ENCODE measurements around the gene SOCS1. TPM values are rescaled to one million over a fixed set of nuclear protein-coding genes. Genes with fewer than 3 reads are reported as not detected.

Gene SOCS1
- total RNA-seq, 1 experiment from 2014 or later, result 12.5 TPM

- no peaks in the 10 kb centered on the region for H3K9me2 ChIP-seq (replicated peaks; ENCODE audit: low read length)
- no peak overlapping the region for H3K9ac ChIP-seq (ENCODE audit: low read length)
- no peaks in the 10 kb centered on the region for H3F3A ChIP-seq (ENCODE audit: low read length, unreplicated experiment)
- ChIA-PET CTCF (no interaction called here), POLR2A (ENCODE audit: unreplicated experiment) (no interaction called here)
- H3K27ac ChIP-seq (ENCODE audit: low read length), result no peak overlapping the region
- intact Hi-C loops (cut with micrococcal nuclease), result no loop called here
- DNase-seq (no peak), ATAC-seq (no peak)
- no TSS peak for BruUV-seq (replicated peaks)
- H2AFZ ChIP-seq (ENCODE audit: low read length), result peak overlapping the region; percentile 55
- H3K36me3 ChIP-seq (ENCODE audit: low read depth, low read length), result no peaks in the 10 kb centered on the region
- no peaks in the 10 kb centered on the region for H3K9me3 ChIP-seq (ENCODE audit: low read length)
- H3K4me2 ChIP-seq (ENCODE audit: low read length), result peak overlapping the region; percentile 65; the same call in 1 of the 2 replicates
- no peaks in the 10 kb centered on the region for H4K20me1 ChIP-seq (ENCODE audit: low read length)
- no peaks in the 10 kb centered on the region for H3K27me3 ChIP-seq (ENCODE audit: low read length)
- no peak for TF ChIP-seq EZH2phosphoT487 (IDR thresholded peaks at IDR 0.05; ENCODE audit: borderline replicate concordance, low read length)
- TF ChIP-seq, protein P1, sequence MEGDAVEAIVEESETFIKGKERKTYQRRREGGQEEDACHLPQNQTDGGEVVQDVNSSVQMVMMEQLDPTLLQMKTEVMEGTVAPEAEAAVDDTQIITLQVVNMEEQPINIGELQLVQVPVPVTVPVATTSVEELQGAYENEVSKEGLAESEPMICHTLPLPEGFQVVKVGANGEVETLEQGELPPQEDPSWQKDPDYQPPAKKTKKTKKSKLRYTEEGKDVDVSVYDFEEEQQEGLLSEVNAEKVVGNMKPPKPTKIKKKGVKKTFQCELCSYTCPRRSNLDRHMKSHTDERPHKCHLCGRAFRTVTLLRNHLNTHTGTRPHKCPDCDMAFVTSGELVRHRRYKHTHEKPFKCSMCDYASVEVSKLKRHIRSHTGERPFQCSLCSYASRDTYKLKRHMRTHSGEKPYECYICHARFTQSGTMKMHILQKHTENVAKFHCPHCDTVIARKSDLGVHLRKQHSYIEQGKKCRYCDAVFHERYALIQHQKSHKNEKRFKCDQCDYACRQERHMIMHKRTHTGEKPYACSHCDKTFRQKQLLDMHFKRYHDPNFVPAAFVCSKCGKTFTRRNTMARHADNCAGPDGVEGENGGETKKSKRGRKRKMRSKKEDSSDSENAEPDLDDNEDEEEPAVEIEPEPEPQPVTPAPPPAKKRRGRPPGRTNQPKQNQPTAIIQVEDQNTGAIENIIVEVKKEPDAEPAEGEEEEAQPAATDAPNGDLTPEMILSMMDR (conservative IDR thresholded peaks at IDR 0.05; ENCODE audit: low read depth, low read length), result no peak
- TF ChIP-seq EZH2 (IDR thresholded peaks at IDR 0.05; ENCODE audit: low read length, unreplicated experiment), result no peak
- no peaks in the 10 kb centered on the region; the same call in 1 of the 2 replicates for H3K4me1 ChIP-seq (ENCODE audit: insufficient read depth, low read length)
- no peak overlapping the region for H3K4me3 ChIP-seq (ENCODE audit: low read length)
- no peaks in the 10 kb centered on the region for H3K79me2 ChIP-seq (ENCODE audit: low read length)
Observed at GRCh38 chr16:11302977-11303376, 47.0 kb upstream of the SOCS1 start.

- Histone ChIP-seq H3K9me3 (ENCODE audit: low read length) (no peaks in the 10 kb centered on the region), H3K4me3 (ENCODE audit: low read length) (no peak overlapping the region), H3K4me2 (ENCODE audit: low read length) (no peak overlapping the region), H3K9ac (ENCODE audit: low read length) (no peak overlapping the region), H2AFZ (ENCODE audit: low read length) (no peak overlapping the region), H4K20me1 (ENCODE audit: low read length) (no peaks in the 10 kb centered on the region), H3K36me3 (ENCODE audit: low read depth, low read length) (no peaks in the 10 kb centered on the region), H3K27ac (ENCODE audit: low read length) (no peak overlapping the region), H3K79me2 (ENCODE audit: low read length) (no peaks in the 10 kb centered on the region), H3F3A (ENCODE audit: low read length, unreplicated experiment) (no peaks in the 10 kb centered on the region), H3K4me1 (ENCODE audit: insufficient read depth, low read length) (no peaks in the 10 kb centered on the region; the same call in 1 of the 2 replicates), H3K9me2 (replicated peaks; ENCODE audit: low read length) (no peaks in the 10 kb centered on the region), H3K27me3 (ENCODE audit: low read length) (no peaks in the 10 kb centered on the region)
- no TSS peak for BruUV-seq (replicated peaks)
- ChIA-PET POLR2A (ENCODE audit: unreplicated experiment) (no interaction called here), CTCF (no interaction called here)
- intact Hi-C loops (cut with micrococcal nuclease), result no loop called here
- DNase-seq (no peak), ATAC-seq (no peak)
- TF ChIP-seq EZH2 (IDR thresholded peaks at IDR 0.05; ENCODE audit: low read length, unreplicated experiment), result no peak
- TF ChIP-seq, protein P1 (conservative IDR thresholded peaks at IDR 0.05; ENCODE audit: low read depth, low read length), result no peak
Observed at GRCh38 chr16:11301645-11302501, 45.9 kb upstream of the SOCS1 start.

- DNase-seq (no peak), ATAC-seq (no peak)
- no peak overlapping the region for H3K4me2 ChIP-seq (ENCODE audit: low read length)
- ChIA-PET POLR2A (ENCODE audit: unreplicated experiment) (no interaction called here), CTCF (no interaction called here)
- intact Hi-C loops (cut with micrococcal nuclease), result no loop called here
- no peak overlapping the region for H2AFZ ChIP-seq (ENCODE audit: low read length)
- no peaks in the 10 kb centered on the region for H3K27me3 ChIP-seq (ENCODE audit: low read length)
- H3K4me1 ChIP-seq (ENCODE audit: insufficient read depth, low read length), result no peaks in the 10 kb centered on the region; the same call in 1 of the 2 replicates
- TF ChIP-seq, protein P1 (conservative IDR thresholded peaks at IDR 0.05; ENCODE audit: low read depth, low read length), result no peak
- TF ChIP-seq EZH2 (IDR thresholded peaks at IDR 0.05; ENCODE audit: low read length, unreplicated experiment) (no peak), EZH2phosphoT487 (IDR thresholded peaks at IDR 0.05; ENCODE audit: borderline replicate concordance, low read length) (no peak)
- no peaks in the 10 kb centered on the region for H3K9me2 ChIP-seq (replicated peaks; ENCODE audit: low read length)
- H3K27ac ChIP-seq (ENCODE audit: low read length), result no peak overlapping the region
- H3K9ac ChIP-seq (ENCODE audit: low read length), result no peak overlapping the region
- no peak overlapping the region for H3K4me3 ChIP-seq (ENCODE audit: low read length)
- H3K9me3 ChIP-seq (ENCODE audit: low read length), result no peaks in the 10 kb centered on the region
- no peaks in the 10 kb centered on the region for H3K36me3 ChIP-seq (ENCODE audit: low read depth, low read length)
- H3F3A ChIP-seq (ENCODE audit: low read length, unreplicated experiment), result no peaks in the 10 kb centered on the region
- BruUV-seq (replicated peaks), result no TSS peak
- H4K20me1 ChIP-seq (ENCODE audit: low read length), result no peaks in the 10 kb centered on the region
- no peaks in the 10 kb centered on the region for H3K79me2 ChIP-seq (ENCODE audit: low read length)
Observed at GRCh38 chr16:11300560-11300892, 44.5 kb upstream of the SOCS1 start.

Measured in PC-3 (cell line).